ENCODE results near the gene SCARB1. TPM values are rescaled to one million over a fixed set of nuclear protein-coding genes. Genes with fewer than 3 reads are reported as not detected.

SCARB1 gene
- total RNA-seq, 1 experiment from 2014 or later = 359 TPM

DNA sequence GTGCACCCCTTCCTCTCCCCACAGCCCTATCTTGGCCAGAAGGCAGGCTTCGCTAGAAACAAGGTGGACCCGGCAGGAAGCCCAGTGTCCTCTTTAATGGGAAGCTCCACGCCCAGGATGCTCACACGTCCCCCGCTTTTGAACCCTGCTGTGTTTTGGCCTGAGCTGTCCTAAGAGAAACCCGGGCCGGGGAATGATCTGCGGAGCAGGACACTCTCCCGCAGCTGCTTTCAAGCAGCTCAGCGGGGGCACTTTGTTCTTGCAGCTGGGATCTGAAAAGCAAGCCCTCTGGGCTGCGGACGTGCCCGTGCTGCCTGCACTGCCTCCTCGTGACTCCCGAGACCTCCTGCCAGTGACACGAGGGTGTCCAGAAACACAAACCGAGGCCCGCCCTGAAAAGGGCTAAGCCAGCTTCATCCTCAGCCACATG lies 30.0 kb downstream of the SCARB1 start:
- no peak for TF ChIP-seq TCF7L2 (IDR thresholded peaks at IDR 0.05; ENCODE audit: low read depth, low read length)
- TF ChIP-seq CTCF (IDR thresholded peaks at IDR 0.05) = no peak
- TF ChIP-seq, protein P1, sequence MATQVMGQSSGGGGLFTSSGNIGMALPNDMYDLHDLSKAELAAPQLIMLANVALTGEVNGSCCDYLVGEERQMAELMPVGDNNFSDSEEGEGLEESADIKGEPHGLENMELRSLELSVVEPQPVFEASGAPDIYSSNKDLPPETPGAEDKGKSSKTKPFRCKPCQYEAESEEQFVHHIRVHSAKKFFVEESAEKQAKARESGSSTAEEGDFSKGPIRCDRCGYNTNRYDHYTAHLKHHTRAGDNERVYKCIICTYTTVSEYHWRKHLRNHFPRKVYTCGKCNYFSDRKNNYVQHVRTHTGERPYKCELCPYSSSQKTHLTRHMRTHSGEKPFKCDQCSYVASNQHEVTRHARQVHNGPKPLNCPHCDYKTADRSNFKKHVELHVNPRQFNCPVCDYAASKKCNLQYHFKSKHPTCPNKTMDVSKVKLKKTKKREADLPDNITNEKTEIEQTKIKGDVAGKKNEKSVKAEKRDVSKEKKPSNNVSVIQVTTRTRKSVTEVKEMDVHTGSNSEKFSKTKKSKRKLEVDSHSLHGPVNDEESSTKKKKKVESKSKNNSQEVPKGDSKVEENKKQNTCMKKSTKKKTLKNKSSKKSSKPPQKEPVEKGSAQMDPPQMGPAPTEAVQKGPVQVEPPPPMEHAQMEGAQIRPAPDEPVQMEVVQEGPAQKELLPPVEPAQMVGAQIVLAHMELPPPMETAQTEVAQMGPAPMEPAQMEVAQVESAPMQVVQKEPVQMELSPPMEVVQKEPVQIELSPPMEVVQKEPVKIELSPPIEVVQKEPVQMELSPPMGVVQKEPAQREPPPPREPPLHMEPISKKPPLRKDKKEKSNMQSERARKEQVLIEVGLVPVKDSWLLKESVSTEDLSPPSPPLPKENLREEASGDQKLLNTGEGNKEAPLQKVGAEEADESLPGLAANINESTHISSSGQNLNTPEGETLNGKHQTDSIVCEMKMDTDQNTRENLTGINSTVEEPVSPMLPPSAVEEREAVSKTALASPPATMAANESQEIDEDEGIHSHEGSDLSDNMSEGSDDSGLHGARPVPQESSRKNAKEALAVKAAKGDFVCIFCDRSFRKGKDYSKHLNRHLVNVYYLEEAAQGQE (IDR thresholded peaks at IDR 0.05; ENCODE audit: insufficient read depth in 1 of 2, low read depth in 2 of 2, low read length in 1 of 2) = no peak
- TF ChIP-seq POLR2AphosphoS5 (IDR thresholded peaks at IDR 0.05; ENCODE audit: low read depth, low read length) = no peak
- no peak for TF ChIP-seq SIN3A (IDR thresholded peaks at IDR 0.05; ENCODE audit: borderline replicate concordance, insufficient read depth, low read depth, low read length)
- H3K4me1 ChIP-seq (ENCODE audit: control insufficient read depth, insufficient read depth, low read length) = peaks cover 65% of the 10 kb centered on the region
- in situ Hi-C loops (cut with HindIII; ENCODE audit: low pct_unique_long_range_greater_than_20kb, low sequenced_read_pairs) = no loop called here
- ChIA-PET CTCF (no interaction called here), POLR2A (no interaction called here)
- no TSS peak for BruUV-seq (replicated peaks)
- H3K9me3 ChIP-seq (ENCODE audit: control insufficient read depth, insufficient read depth, low read depth, low read length) = no peaks in the 10 kb centered on the region
- no peak for ATAC-seq
- no peaks in the 10 kb centered on the region for H3K36me3 ChIP-seq (ENCODE audit: control insufficient read depth, insufficient read depth, low read length)
- no peaks in the 10 kb centered on the region for H3K27me3 ChIP-seq (ENCODE audit: control insufficient read depth, insufficient read depth, low read length)
- DNase-seq (ENCODE audit: low read depth, low spot score) = no peak
- H3K27ac ChIP-seq (ENCODE audit: low read length) = peak overlapping the region; percentile 69
- intact Hi-C loops (cut with micrococcal nuclease; ENCODE audit: unreplicated experiment) = no loop called here
- no peak overlapping the region for H3K4me3 ChIP-seq (ENCODE audit: low read depth in 2 of 2, low read length in 2 of 2)

DNA sequence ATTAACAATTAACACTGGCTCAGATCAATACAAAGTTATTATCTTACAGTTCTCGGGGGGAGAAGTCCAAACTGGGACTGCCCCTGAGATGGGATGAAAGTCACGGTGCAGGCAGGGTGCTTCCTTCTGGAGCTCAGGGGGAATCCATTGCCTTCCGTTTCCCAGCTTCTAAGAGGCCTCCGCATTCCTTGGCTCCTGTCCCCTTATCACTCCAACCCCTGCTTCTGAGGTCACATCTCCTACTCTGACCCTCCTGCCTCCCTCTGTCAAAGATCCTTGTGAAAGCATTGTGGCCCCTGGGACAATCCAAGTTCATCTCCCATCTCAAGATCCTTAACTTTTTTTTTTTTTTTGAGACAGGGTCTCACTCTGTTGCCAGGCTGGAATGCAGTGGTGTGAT lies 30.8 kb downstream of the SCARB1 start:
- H3K9me3 ChIP-seq (ENCODE audit: control insufficient read depth, insufficient read depth, low read depth, low read length) = no peaks in the 10 kb centered on the region
- POLR2A ChIA-PET = no interaction called here
- H3K36me3 ChIP-seq (ENCODE audit: control insufficient read depth, insufficient read depth, low read length) = no peaks in the 10 kb centered on the region
- CTCF ChIA-PET = no interaction called here
- in situ Hi-C loops (cut with HindIII; ENCODE audit: low pct_unique_long_range_greater_than_20kb, low sequenced_read_pairs) = no loop called here
- no peak for ATAC-seq
- 0 out of 2 replicates have a peak overlapping the region, but pooled peaks have one; percentile 20 for H3K27ac ChIP-seq (ENCODE audit: low read length)
- intact Hi-C loops (cut with micrococcal nuclease; ENCODE audit: unreplicated experiment) = no loop called here
- H3K4me1 ChIP-seq (ENCODE audit: control insufficient read depth, insufficient read depth, low read length) = peaks cover 65% of the 10 kb centered on the region
- TF ChIP-seq SIN3A (IDR thresholded peaks at IDR 0.05; ENCODE audit: borderline replicate concordance, insufficient read depth, low read depth, low read length) (no peak), POLR2AphosphoS5 (IDR thresholded peaks at IDR 0.05; ENCODE audit: low read depth, low read length) (no peak), CTCF (IDR thresholded peaks at IDR 0.05) (no peak), TCF7L2 (IDR thresholded peaks at IDR 0.05; ENCODE audit: low read depth, low read length) (no peak)
- TF ChIP-seq, protein P1 (IDR thresholded peaks at IDR 0.05; ENCODE audit: insufficient read depth in 1 of 2, low read depth in 2 of 2, low read length in 1 of 2) = no peak
- no peaks in the 10 kb centered on the region for H3K27me3 ChIP-seq (ENCODE audit: control insufficient read depth, insufficient read depth, low read length)
- H3K4me3 ChIP-seq (ENCODE audit: low read depth in 2 of 2, low read length in 2 of 2) = no peak overlapping the region
- no TSS peak for BruUV-seq (replicated peaks)
- DNase-seq (ENCODE audit: low read depth, low spot score) = no peak

Data from Panc1 (cell line).